AG09319 (cell line): ENCODE data around the gene NAALADL1.
A peak's percentile ranks its signal among the peaks of the same experiment; 100 is the strongest.

Source experiments
- DNase-seq: peaks from one replicate; pipeline ENCODE4 v3.0.0-alpha.2; 2010; ENCODE audit warnings: low read depth; ENCODE audit errors: extremely low read depth
- TF ChIP-seq, protein P1 (sequence below): IDR thresholded peaks from 2 replicates; pipeline ENCODE4 v1.5.1; 2011; ENCODE audit warnings: low read depth, mild to moderate bottlenecking, inconsistent platforms, low read length, moderate library complexity

NAALADL1 gene

DNA sequence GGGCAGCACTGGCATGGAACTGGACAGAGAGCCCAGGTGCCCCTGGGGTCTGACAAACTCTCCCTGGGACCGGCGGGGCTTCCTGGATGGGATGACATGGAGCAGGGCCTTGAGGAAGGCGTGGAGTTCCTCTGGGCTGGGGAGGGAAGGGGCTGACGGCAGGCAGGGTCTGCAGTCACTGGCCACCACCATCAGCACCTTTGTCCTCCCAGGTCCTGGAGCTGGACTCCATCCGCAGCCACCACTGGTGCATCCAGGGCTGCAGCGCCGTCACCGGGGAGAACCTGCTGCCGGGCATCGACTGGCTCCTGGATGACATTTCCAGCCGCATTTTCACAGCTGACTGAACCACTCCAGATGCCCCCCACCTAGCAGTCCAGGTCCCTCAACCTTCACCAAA is 36.8 kb downstream of the NAALADL1 start:
- no peak for DNase-seq
- TF ChIP-seq, protein P1, sequence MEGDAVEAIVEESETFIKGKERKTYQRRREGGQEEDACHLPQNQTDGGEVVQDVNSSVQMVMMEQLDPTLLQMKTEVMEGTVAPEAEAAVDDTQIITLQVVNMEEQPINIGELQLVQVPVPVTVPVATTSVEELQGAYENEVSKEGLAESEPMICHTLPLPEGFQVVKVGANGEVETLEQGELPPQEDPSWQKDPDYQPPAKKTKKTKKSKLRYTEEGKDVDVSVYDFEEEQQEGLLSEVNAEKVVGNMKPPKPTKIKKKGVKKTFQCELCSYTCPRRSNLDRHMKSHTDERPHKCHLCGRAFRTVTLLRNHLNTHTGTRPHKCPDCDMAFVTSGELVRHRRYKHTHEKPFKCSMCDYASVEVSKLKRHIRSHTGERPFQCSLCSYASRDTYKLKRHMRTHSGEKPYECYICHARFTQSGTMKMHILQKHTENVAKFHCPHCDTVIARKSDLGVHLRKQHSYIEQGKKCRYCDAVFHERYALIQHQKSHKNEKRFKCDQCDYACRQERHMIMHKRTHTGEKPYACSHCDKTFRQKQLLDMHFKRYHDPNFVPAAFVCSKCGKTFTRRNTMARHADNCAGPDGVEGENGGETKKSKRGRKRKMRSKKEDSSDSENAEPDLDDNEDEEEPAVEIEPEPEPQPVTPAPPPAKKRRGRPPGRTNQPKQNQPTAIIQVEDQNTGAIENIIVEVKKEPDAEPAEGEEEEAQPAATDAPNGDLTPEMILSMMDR = no peak

DNA sequence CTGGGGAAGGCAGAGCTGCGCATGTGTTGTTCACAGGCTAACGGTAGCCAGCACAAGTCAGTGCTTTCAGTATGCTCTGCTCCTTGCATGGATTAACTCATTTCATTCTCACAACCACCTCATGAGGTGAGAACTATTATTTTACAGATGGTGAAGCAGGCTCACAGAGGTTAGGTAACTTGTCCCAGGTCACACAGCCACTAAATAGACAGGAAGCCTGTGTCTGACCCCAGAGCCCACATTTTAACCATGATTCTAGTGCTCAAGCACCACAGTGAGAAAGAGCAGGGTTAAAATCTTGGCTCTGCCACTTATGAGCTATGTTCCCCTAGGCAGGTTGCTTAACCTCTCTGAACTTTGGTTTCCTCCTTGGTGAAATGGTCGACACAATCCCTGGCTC is 37.4 kb downstream of the NAALADL1 start:
- DNase-seq = no peak
- TF ChIP-seq, protein P1 = no peak

GRCh38 chr11:65019824-65020223 is 38.5 kb downstream of the NAALADL1 start:
- TF ChIP-seq, protein P1 = no peak
- no peak for DNase-seq

GRCh38 chr11:65017937-65018336 is 40.4 kb downstream of the NAALADL1 start:
- DNase-seq = no peak
- TF ChIP-seq, protein P1 = no peak

GRCh38 chr11:65016705-65017104 is 41.6 kb downstream of the NAALADL1 start:
- DNase-seq = no peak

DNA sequence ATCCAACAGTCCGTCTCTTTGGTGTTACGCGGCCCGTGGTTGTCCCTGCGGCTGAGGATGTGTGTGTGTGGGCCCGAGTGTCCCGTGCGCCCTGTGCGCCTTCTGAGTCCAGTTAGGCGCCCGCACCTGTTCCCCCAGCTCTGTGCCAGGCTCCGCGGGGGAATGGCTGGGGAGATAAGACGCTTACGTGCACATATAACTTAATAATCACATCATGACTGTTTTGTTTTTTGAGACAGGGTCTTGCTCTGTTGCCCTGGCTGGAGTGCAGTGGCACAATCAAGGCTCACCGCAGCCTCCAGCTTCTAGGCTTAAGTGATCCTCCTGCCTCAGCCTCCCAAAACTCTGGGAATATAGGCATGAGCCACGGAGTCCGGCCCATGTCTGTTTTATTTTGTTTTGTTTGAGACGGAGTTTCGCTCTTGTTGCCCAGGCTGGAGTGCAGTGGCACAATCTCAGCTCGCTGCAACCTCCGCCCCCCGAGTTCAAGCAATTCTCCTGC is 43.6 kb downstream of the NAALADL1 start:
- TF ChIP-seq, protein P1 = no peak
- no peak for DNase-seq

More at GRCh38 chr11:65016705-65017104, 41.6 kb downstream of the NAALADL1 start:
- TF ChIP-seq, protein P1 = no peak

DNA sequence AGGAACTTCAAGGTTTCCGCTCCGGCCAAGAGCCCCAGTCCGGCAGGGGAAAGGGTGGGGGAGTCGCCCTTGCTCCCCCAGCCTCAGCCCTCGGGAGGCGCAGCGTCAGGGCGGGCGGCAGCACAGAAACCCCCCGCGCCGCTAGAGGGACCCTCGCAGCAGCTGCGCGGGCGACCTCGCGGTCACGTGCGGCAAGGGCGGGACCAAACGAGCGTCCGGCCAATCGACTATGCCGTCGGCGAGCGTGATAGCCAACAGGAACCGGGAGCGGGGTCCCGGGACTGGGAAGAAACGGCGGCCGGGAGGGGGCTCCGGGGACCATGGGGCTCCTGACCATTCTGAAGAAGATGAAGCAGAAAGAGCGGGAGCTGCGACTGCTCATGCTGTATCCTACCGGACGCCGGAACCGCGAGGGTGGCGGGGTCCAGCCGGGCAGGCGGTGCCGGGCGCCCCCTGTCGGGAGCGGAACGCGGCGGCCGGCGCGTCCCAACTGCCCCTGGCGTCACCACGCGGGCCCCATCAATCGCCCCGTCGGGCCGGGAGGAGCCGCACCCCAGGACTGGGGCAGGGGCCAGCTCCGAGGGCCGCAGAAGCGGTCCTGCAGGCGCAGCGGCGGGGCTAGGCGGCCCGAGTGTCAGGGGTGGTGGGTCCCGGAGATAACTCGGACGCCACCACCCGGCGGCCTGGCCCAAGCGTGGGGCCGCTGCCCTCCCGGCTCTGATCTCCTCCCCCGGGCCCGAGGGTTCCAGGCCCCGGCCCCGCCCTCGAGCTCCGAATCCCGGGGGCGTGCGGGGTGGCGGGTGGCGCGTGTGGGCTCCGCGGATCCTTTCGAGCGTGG is 44.2 kb downstream of the NAALADL1 start, which contains the start of gene ARL2:
Gene ARL2, plus strand, starts transcription at position 273 of the 838 bp plus-strand sequence. Its CDS starts 48 bp downstream, at position 321.
- TF ChIP-seq, protein P1 = peak; percentile 30
- peak; percentile 71 for DNase-seq
